Colonic mucosa (tissue), 4 donors: ENCODE data around the gene ANO8. TPM values are rescaled to one million over a fixed set of nuclear protein-coding genes. Genes with fewer than 3 reads are reported as not detected.

Experiments
- DNase-seq: peaks from one replicate; pipeline ENCODE4 v3.0.0-alpha.2; 2020
- H3K27ac ChIP-seq: fragments of 200-600 bp; one replicate; pipeline ENCODE4 v1.8.0; 2021
- H3K27me3 ChIP-seq: fragments of 200-600 bp; one replicate; pipeline ENCODE4 v1.8.0; 2021
- H3K36me3 ChIP-seq: fragments of 200-600 bp; one replicate; pipeline ENCODE4 v1.8.0; 2021
- H3K4me1 ChIP-seq: fragments of 200-600 bp; one replicate; pipeline ENCODE4 v1.8.0; 2021; ENCODE audit warnings: mild to moderate bottlenecking
- H3K4me3 ChIP-seq: fragments of 200-600 bp; one replicate; pipeline ENCODE4 v1.8.0; 2021
- H3K9ac ChIP-seq, 2 donors: one replicate each; pipeline ENCODE4 v1.7.0; 2013; ENCODE audit warnings: control low read depth in 2 of 2, low read depth in 2 of 2, low read length in 2 of 2
- H3K9me3 ChIP-seq: fragments of 200-600 bp; one replicate; pipeline ENCODE4 v1.8.0; 2021
- CTCF ChIP-seq: fragments of 200-600 bp; IDR thresholded peaks from one replicate; pipeline ENCODE4 v1.8.0; 2022; ENCODE audit warnings: antibody characterized with exemption, mild to moderate bottlenecking
- intact Hi-C: fragments of 100-400 bp; cut with DNase I; formaldehyde crosslinking; loops from one replicate; pipeline ENCODE4 v1.14.1; 2022
- total RNA-seq, 2 donors: library from RNA; stranded (reverse); fragmentation: NEBNext Ultra II Directional in 1 of 2; extraction: Animal tissue kit (Norgen Biotek cat#: 25700) in 1 of 2; gene quantifications; one replicate each; pipeline ENCODE4 v1.2.1, GENCODE V29; 2021
- donor health status: healthy.
- donor health status: DM: no; HTN: no; CAD: no.
- donor health status: DM: no; HTN: no; CAD: no.

Gene ANO8
- total RNA-seq, 2 donors from 2014 or later: 8.9 to 13.7 TPM

GRCh38 chr19:17293605-17294004, 41.0 kb downstream of the ANO8 start:
- intact Hi-C loops: loop anchor here (5.0 to 10.0 kb wide), 2 partner anchors 94 to 171 kb away; partner anchors contain the start of gene NXNL1
- H3K9me3 ChIP-seq: no peaks in the 10 kb centered on the region
- no peaks in the 10 kb centered on the region for H3K4me1 ChIP-seq
- no peaks in the 10 kb centered on the region for H3K27me3 ChIP-seq
- no peak overlapping the region for H3K4me3 ChIP-seq
- DNase-seq: no peak
- no peak overlapping the region for H3K27ac ChIP-seq
- TF ChIP-seq CTCF: no peak
- no peaks in the 10 kb centered on the region for H3K36me3 ChIP-seq
- peak overlapping the region in 1 of 2 donors; percentile 24 for H3K9ac ChIP-seq

- Histone ChIP-seq H3K4me3 (peak overlapping the region; percentile 63), H3K4me1 (no peaks in the 10 kb centered on the region), H3K9ac (peak overlapping the region; percentile 40 to 87), H3K27ac (peak overlapping the region; percentile 54), H3K36me3 (no peaks in the 10 kb centered on the region), H3K9me3 (no peaks in the 10 kb centered on the region), H3K27me3 (no peaks in the 10 kb centered on the region)
- peak; percentile 87 for DNase-seq
- peak; percentile 70 for TF ChIP-seq CTCF
- intact Hi-C loops: loop anchor here (5.0 to 10.0 kb wide), 2 partner anchors 95 to 172 kb away; partner anchors contain the start of gene NXNL1
Observed at GRCh38 chr19:17292301-17293074, 42.2 kb downstream of the ANO8 start.

DNA sequence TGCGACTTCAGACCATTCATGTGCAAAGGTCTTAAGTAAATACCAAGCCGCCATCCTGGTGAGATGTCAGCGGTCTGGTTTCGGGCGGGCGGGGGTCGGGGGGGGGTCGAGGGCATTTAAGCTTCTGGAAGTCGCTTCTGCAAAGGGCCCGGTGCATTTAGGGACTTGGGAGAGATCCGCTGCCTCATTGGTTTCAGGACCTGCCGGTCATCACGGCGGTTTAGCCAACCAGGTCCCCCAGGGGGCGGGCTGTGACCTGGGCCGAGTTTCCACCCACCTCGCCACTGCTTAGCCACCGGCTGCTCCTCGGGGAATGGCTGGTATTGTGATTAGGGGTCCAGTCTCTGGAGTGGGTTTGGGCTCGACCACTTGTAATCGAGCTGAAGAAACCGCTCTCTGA, 45.2 kb downstream of the ANO8 start:
- no peaks in the 10 kb centered on the region for H3K36me3 ChIP-seq
- H3K9ac ChIP-seq: no peak overlapping the region
- no peak overlapping the region for H3K27ac ChIP-seq
- H3K27me3 ChIP-seq: no peaks in the 10 kb centered on the region
- no peak overlapping the region for H3K4me3 ChIP-seq
- H3K4me1 ChIP-seq: no peaks in the 10 kb centered on the region
- TF ChIP-seq CTCF: no peak
- H3K9me3 ChIP-seq: no peaks in the 10 kb centered on the region
- intact Hi-C loops: no loop called here
- DNase-seq: peak; percentile 68

DNA sequence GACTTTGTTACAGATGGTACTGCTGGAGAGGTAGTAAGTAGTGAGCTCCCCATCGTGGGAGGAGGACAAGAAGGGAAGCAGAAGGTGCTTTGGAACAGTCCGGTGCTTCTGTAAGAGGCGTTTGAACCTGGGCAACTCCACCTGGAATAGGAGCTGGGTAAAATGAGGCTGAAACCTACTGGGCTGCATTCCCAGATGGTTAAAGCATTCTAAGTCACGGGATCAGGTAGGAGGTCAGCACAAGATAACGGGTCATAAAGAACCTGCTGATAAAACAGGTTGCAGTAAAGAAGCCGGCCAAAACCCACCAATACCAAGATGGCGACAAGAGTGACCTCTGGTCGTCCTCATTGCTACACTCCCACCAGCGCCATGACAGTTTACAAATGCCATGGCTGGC, 47.9 kb downstream of the ANO8 start:
- no peak for TF ChIP-seq CTCF
- Histone ChIP-seq H3K4me3 (no peak overlapping the region), H3K9ac (no peak overlapping the region), H3K4me1 (peaks cover 8% of the 10 kb centered on the region), H3K27ac (no peak overlapping the region), H3K27me3 (peaks cover 3% of the 10 kb centered on the region), H3K9me3 (no peaks in the 10 kb centered on the region), H3K36me3 (no peaks in the 10 kb centered on the region)
- no peak for DNase-seq
- intact Hi-C loops: no loop called here

DNA sequence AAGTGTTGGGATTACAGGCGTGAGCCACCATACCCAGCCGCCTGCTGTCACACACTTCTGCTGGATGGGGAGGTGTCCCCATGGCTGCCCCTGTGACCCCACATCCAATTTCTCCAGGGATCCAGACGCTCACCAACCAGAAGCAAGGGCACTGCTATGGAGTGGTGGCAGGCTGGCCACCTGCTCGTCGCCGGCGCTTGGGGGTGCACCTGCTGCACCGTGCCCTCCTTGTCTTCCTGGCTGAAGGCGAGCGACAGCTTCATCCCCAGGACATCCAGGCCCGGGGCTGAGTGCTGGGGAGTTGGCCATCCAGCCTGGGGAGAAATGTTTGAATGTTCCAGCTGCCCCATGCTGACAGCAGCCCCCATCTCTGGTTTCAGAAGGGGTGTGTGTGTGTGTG, 48.4 kb downstream of the ANO8 start:
- H3K36me3 ChIP-seq: no peaks in the 10 kb centered on the region
- no peak overlapping the region for H3K27ac ChIP-seq
- H3K4me1 ChIP-seq: peaks cover 12% of the 10 kb centered on the region
- intact Hi-C loops: no loop called here
- no peak overlapping the region for H3K4me3 ChIP-seq
- TF ChIP-seq CTCF: no peak
- no peak for DNase-seq
- H3K9ac ChIP-seq: no peak overlapping the region
- H3K9me3 ChIP-seq: no peaks in the 10 kb centered on the region
- peaks cover 8% of the 10 kb centered on the region for H3K27me3 ChIP-seq
